HEK293 (cell line): ENCODE results near the gene SP2.

Experiments
- ZBTB7A ChIP-seq: fragments of 450-650 bp; formaldehyde crosslinking; IDR thresholded peaks from 2 replicates; pipeline ENCODE4 v1.5.1; 2016; ENCODE audit warnings: low read depth, missing biosample characterization, missing genetic modification characterization
- TF ChIP-seq, protein P1 (sequence below): fragments of 450-650 bp; formaldehyde crosslinking; optimal IDR thresholded peaks from 2 replicates; pipeline ENCODE3; 2016; ENCODE audit warnings: missing biosample characterization, mild to moderate bottlenecking, missing genetic modification characterization
- TF ChIP-seq, protein P2 (sequence below): fragments of 450-650 bp; formaldehyde crosslinking; IDR thresholded peaks from 2 replicates; pipeline ENCODE4 v1.5.1; 2016; ENCODE audit warnings: missing biosample characterization, missing genetic modification characterization

DNA sequence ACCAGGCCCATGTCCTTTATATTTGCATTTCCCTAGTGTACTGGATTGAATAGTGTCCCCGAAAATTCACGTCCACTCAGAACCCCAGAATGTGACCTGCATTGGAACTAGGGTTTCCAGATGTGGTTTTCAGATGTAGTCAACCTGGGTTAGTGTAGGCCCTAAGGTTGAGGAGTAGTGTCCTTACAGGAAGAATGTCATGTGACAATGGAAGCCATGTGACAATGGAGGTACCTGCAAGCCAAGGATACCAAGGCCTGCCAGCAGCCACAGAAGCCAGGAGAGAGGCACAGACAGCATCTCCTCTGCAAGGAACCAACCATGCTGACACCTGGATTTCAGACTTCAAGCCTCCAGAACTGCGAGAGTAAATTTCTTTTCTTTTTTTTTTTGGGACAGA is 66.9 kb downstream of the SP2 start:
- TF ChIP-seq, protein P1, sequence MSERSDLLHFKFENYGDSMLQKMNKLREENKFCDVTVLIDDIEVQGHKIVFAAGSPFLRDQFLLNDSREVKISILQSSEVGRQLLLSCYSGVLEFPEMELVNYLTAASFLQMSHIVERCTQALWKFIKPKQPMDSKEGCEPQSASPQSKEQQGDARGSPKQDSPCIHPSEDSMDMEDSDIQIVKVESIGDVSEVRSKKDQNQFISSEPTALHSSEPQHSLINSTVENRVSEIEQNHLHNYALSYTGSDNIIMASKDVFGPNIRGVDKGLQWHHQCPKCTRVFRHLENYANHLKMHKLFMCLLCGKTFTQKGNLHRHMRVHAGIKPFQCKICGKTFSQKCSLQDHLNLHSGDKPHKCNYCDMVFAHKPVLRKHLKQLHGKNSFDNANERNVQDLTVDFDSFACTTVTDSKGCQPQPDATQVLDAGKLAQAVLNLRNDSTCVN (tag by site-specific recombination), result no peak
- TF ChIP-seq ZBTB7A (tag by site-specific recombination), result no peak
- TF ChIP-seq, protein P2, sequence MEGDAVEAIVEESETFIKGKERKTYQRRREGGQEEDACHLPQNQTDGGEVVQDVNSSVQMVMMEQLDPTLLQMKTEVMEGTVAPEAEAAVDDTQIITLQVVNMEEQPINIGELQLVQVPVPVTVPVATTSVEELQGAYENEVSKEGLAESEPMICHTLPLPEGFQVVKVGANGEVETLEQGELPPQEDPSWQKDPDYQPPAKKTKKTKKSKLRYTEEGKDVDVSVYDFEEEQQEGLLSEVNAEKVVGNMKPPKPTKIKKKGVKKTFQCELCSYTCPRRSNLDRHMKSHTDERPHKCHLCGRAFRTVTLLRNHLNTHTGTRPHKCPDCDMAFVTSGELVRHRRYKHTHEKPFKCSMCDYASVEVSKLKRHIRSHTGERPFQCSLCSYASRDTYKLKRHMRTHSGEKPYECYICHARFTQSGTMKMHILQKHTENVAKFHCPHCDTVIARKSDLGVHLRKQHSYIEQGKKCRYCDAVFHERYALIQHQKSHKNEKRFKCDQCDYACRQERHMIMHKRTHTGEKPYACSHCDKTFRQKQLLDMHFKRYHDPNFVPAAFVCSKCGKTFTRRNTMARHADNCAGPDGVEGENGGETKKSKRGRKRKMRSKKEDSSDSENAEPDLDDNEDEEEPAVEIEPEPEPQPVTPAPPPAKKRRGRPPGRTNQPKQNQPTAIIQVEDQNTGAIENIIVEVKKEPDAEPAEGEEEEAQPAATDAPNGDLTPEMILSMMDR (tag by site-specific recombination), result no peak
